Coronary artery (tissue), 2 donors: ENCODE data around the gene KCNK7.

Experiments used
- DNase-seq: peaks from one replicate; pipeline ENCODE4 v3.0.0-alpha.2; 2017; ENCODE audit warnings: low spot score
- H3K27ac ChIP-seq, 2 donors: fragments of 200-600 bp; sonication (generic); one replicate each; pipeline ENCODE4 v1.5.1; 2016 to 2019
- H3K4me3 ChIP-seq: fragments of 200-600 bp; sonication (generic); 2 replicates; pipeline ENCODE4 v1.5.1; 2016; ENCODE audit warnings: mild to moderate bottlenecking, moderate library complexity
- CTCF ChIP-seq: fragments of 200-600 bp; sonication (generic); IDR thresholded peaks from one replicate; pipeline ENCODE4 v1.5.1; 2019; ENCODE audit warnings: antibody characterized with exemption

The KCNK7 gene

GRCh38 chr11:65624931-65625627 is 29.5 kb upstream of the KCNK7 start:
- no peak for TF ChIP-seq CTCF
- no peak for DNase-seq
- no peak overlapping the region for H3K4me3 ChIP-seq
- H3K27ac ChIP-seq, result no peak overlapping the region

DNA sequence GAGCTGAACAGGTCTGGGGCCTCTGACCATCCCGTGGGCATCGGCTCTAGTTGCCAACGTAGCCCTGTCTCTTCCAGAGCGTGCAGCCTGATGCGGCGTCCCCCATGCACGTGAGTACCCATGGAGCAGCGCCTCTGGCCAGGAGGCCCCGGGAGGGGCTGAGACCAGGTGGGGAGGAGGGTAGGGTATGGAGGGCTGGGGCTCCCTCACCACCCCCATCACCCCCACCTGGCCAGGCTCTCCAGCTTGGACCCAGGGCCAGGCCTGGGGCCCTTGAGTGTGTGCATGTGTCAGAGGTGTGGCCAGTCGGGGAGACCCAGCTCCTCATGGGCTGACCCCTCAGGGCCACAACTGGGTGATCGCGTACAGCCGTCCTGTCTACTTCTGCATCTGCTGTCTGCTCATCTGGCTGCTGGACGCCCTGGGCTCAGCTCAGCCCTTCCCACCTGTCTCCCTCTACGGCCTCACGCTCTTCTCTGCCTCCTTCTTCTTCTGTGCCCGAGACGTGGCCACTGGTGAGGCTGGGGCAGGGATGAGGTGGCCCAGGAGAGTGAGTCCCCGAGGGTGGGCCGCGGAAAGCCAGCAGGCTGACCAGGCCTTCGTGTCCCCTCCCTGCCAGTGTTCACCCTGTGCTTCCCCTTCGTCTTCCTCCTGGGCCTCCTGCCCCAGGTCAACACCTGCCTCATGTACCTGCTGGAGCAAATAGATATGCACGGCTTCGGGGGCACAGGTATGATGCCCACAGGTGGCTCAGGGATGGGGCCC is 28.4 kb upstream of the KCNK7 start:
- TF ChIP-seq CTCF, result no peak
- no peak overlapping the region for H3K27ac ChIP-seq
- no peak for DNase-seq
- H3K4me3 ChIP-seq, result no peak overlapping the region

GRCh38 chr11:65623177-65623576 is 27.6 kb upstream of the KCNK7 start:
- TF ChIP-seq CTCF, result no peak
- no peak overlapping the region for H3K27ac ChIP-seq
- no peak overlapping the region for H3K4me3 ChIP-seq
- no peak for DNase-seq

GRCh38 chr11:65622011-65622410 is 26.4 kb upstream of the KCNK7 start:
- Histone ChIP-seq H3K4me3 (no peak overlapping the region), H3K27ac (no peak overlapping the region)
- DNase-seq, result no peak
- TF ChIP-seq CTCF, result no peak

DNA sequence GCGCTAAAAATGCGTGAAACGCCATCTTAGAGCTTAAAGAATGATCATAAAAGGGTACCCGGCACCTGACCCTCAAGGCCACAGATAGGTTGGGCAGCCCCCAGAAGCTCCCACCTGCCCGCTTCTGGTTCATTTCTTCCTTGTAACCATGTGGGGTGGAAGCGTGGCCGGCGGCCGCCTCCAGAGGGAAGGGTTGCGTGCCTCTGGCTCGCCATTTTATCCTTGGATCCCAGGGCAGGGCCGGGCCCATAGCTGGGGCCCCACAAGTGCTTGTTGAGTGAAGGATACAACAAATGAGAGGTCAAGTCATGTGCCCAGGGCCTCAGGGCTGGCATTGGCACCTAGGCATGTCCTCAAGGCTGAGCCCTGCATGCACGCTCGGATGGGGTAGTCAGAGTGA is 25.9 kb upstream of the KCNK7 start:
- H3K4me3 ChIP-seq, result no peak overlapping the region
- no peak for TF ChIP-seq CTCF
- H3K27ac ChIP-seq, result no peak overlapping the region
- no peak for DNase-seq

DNA sequence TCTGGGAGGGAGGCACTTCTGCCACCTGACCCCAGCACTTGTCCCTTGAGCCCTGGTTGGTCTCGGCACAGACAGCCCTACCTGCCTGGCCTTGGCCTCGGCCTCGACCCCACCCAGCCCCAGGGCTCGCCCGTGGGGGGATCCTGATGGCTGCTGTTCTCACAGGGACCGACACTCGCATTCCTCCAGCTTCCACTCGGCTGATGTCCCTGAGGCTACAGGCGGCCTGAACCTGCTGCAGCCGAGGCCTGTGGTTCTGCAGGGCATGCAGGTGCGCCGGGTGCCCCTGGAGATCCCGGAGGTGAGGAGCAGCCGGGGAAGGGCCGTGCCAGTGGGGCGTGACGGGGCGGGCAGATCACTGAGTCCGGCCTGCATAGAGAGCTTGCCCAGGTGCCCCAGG is 25.1 kb upstream of the KCNK7 start:
- no peak for TF ChIP-seq CTCF

More for the DNA sequence above, 25.1 kb upstream of the KCNK7 start:
- Histone ChIP-seq H3K4me3 (no peak overlapping the region), H3K27ac (no peak overlapping the region)
- DNase-seq, result no peak
